Heart right ventricle (tissue), 16 donors: ENCODE data around the gene CAND2. TPM values are rescaled to one million over a fixed set of nuclear protein-coding genes. Genes with fewer than 3 reads are reported as not detected.
"Not testable (repeated sequence)": the region's sequence is repeated elsewhere in the genome, so short reads cannot be mapped to it uniquely, and the experiment has no call there.

ENCODE experiments used
- ATAC-seq, 8 donors: fragments of 200-7000 bp; cut with Tn5 transposase; one replicate each; pipeline ENCODE4 v1.9.1; 2020; ENCODE audit warnings: mild to moderate bottlenecking in 8 of 8, moderate library complexity in 8 of 8, moderate number of reproducible peaks in 1 of 8
- DNase-seq, 2 donors: peaks; one replicate each; pipeline ENCODE4 v3.0.0-alpha.2; 2020
- H3K27ac ChIP-seq, 10 donors: fragments of 200-600 bp; sonication (generic) in 2 of 10; one replicate each; pipeline versions ENCODE4 v1.5.0 to v1.8.0; 2020 to 2022; ENCODE audit warnings: mild to moderate bottlenecking in 3 of 10
- H3K27me3 ChIP-seq, 7 donors: fragments of 200-600 bp; one replicate each; pipeline ENCODE4 v1.8.0; 2021 to 2022; ENCODE audit warnings: mild to moderate bottlenecking in 2 of 7
- H3K36me3 ChIP-seq, 9 donors: fragments of 200-600 bp; sonication (generic) in 1 of 9; one replicate each; pipeline versions ENCODE4 v1.5.0 to v1.8.0; 2020 to 2022; ENCODE audit warnings: mild to moderate bottlenecking in 2 of 9
- H3K4me1 ChIP-seq, 9 donors: fragments of 200-600 bp; sonication (generic) in 1 of 9; one replicate each; pipeline versions ENCODE4 v1.5.0 to v1.8.0; 2020 to 2022; ENCODE audit warnings: mild to moderate bottlenecking in 4 of 9
- H3K4me3 ChIP-seq, 10 donors: fragments of 200-600 bp; sonication (generic) in 2 of 10; one replicate each; pipeline versions ENCODE4 v1.5.0 to v1.8.0; 2020 to 2022; ENCODE audit warnings: mild to moderate bottlenecking in 7 of 10, moderate library complexity in 2 of 10
- H3K9me3 ChIP-seq, 11 donors: fragments of 200-600 bp in 10 of 11; sonication (generic) in 2 of 11; one replicate each; pipeline versions ENCODE4 v1.5.0 to v1.8.0; 2013 to 2022; ENCODE audit warnings: mild to moderate bottlenecking in 2 of 11, control low read depth in 1 of 11, moderate library complexity in 1 of 11
- CTCF ChIP-seq, 9 donors: fragments of 200-600 bp; sonication (generic) in 2 of 9; IDR thresholded peaks; one replicate each; pipeline versions ENCODE4 v1.5.0 to v1.8.0; 2021 to 2022; ENCODE audit warnings: antibody characterized with exemption in 9 of 9, mild to moderate bottlenecking in 5 of 9, moderate library complexity in 1 of 9
- WGBS, 2 donors: extraction: QIAGEN DNeasy Blood & Tissue Kit; methylation state at CpG; one replicate each; pipeline ENCODE4 v1.1.7; 2013; ENCODE audit warnings: inconsistent platforms in 1 of 2; 5-methylcytosine and 5-hydroxymethylcytosine counted together
- intact Hi-C, 10 donors: fragments of 100-400 bp; cut with DNase I; formaldehyde crosslinking; loops; one replicate each; pipeline versions ENCODE4 v1.11.1 to v1.14.2; 2022
- polyA plus RNA-seq, 2 donors: library from polyadenylated mRNA; stranded (reverse); fragments of 200-250 nt; gene quantifications; one replicate each; pipeline ENCODE4 v1.2.3, GENCODE V29; 2013
- total RNA-seq, 10 donors: library from RNA; stranded (reverse); fragmentation: NEBNext Ultra II Directional in 3 of 10; extraction: Animal tissue kit (Norgen Biotek cat#: 25700) in 3 of 10; gene quantifications; one replicate each; pipeline versions ENCODE4 v1.2.1 to v1.2.4, GENCODE V29; 2021 to 2023
- donor health status: Arrhythmogenic right ventricular cardiomyopathy.
- donor health status: ischemic (EF 13 %, LVEDD 7.1; RV severe dilation, severe dysfunction).
- donor health status: healthy with polysubstance abuse.
- donor health status: DM: no; HTN: yes; CAD: no.
- donor health status: DM: no; HTN: no; CAD: no.
- donor health status: ischemic (EF 25% LVEDD 6.9; RV normal size, moderate dysfunction).
- donor health status: ischemic (EF 25% LVEDD 5.7; RV mildly dilated, moderate dysfunction).
- donor health status: healthy.
- donor health status: DM: yes; HTN: yes; CAD: no.
- donor health status: Ischemic cardiomyopathy.
- donor health status: ischemic (EF 35%, LVEDD 5.7; RV mildly dilated, moderate dysfunction).
- donor health status: nonischemic (EF 11% LVEDD 7.7; RV severe dilation, severe dysfunction).
- donor health status: DM: yes; HTN: yes; CAD: no.
- donor health status: PGD.
- donor health status: ischemic (EF 29% LVEDD 5.4; RV normal size, mild dysfunction).
- donor health status: nonischemic (EF 23%, LVEDD 6.1; RV moderate dilation, normal function).

Gene CAND2
- total and polyA plus RNA-seq, 12 donors: 9.2 to 99.0 (median 63.1) TPM

- intact Hi-C loops: loop anchor here in 1 of 10 donors (5.0 kb wide), 1 partner anchor 42 kb away; the partner anchor contains the start of gene CAND2
- Histone ChIP-seq H3K4me1 (peaks cover 2 to 45% (median 38%) of the 10 kb centered on the region in 9 donors), H3K4me3 (peak overlapping the region in 7 of 10 donors; percentile 80 to 98 (median 89)), H3K36me3 (peaks cover 0 to 58% (median 47%) of the 10 kb centered on the region in 9 donors), H3K9me3 (no peaks in the 10 kb centered on the region), H3K27me3 (no peaks in the 10 kb centered on the region), H3K27ac (no peak overlapping the region)
- no peak for TF ChIP-seq CTCF (IDR thresholded peaks at IDR 0.05)
- DNase-seq (no peak), ATAC-seq (no peak)
- WGBS, 2 donors: 76 to 81% methylated on average over 11 of the region's 11 CpGs
These were observed 42.9 kb downstream of the CAND2 start for GRCh38 chr3:12839156-12839946.

- H3K4me1 ChIP-seq: peaks cover 2 to 45% (median 38%) of the 10 kb centered on the region in 9 donors
- H3K36me3 ChIP-seq: peaks cover 0 to 50% (median 39%) of the 10 kb centered on the region in 9 donors
- H3K27me3 ChIP-seq, ATAC-seq, DNase-seq, H3K9me3 ChIP-seq: not testable (repeated sequence)
- intact Hi-C loops: loop anchor here in 2 of 10 donors (2.0 to 10.0 kb wide), 2 partner anchors 45 to 53 kb away; partner anchors contain the start of gene CAND2 (in 1 of the 2)
- peak overlapping the region in 6 of 10 donors; percentile 22 to 99 (median 94) for H3K27ac ChIP-seq
- 57 to 65% methylated on average over 10 of the region's 10 CpGs for WGBS, 2 donors
- peak overlapping the region; percentile 63 to 98 (median 86) for H3K4me3 ChIP-seq
These were observed 43.7 kb downstream of the CAND2 start for GRCh38 chr3:12840148-12840547.

- no peak for TF ChIP-seq CTCF (IDR thresholded peaks at IDR 0.05)
- Histone ChIP-seq H3K4me1 (peaks cover 2 to 45% (median 38%) of the 10 kb centered on the region in 9 donors), H3K27ac (peak overlapping the region; percentile 77 to 99 (median 94)), H3K36me3 (peaks cover 0 to 45% (median 34%) of the 10 kb centered on the region in 9 donors), H3K9me3 (no peaks in the 10 kb centered on the region), H3K4me3 (peak overlapping the region; percentile 63 to 98 (median 86)), H3K27me3 (no peaks in the 10 kb centered on the region)
- DNase-seq: no peak
- intact Hi-C loops: loop anchor here in 2 of 10 donors (1.0 to 10.0 kb wide), 3 partner anchors 30 to 54 kb away; partner anchors contain the start of gene CAND2 (in 1 of the 2)
- 5% methylated on average over 18 of the region's 18 CpGs for WGBS, 2 donors
- ATAC-seq: peak; percentile 49 to 78 (median 64)
These were observed 44.2 kb downstream of the CAND2 start for GRCh38 chr3:12840591-12841148.

- Histone ChIP-seq H3K27me3 (no peaks in the 10 kb centered on the region), H3K4me1 (peaks cover 2 to 45% (median 38%) of the 10 kb centered on the region in 9 donors), H3K27ac (peak within 1 kb of the TSS; percentile 77 to 99 (median 94)), H3K9me3 (no peaks in the 10 kb centered on the region), H3K4me3 (peak within 1 kb of the TSS; percentile 63 to 98 (median 86)), H3K36me3 (peaks cover 0 to 38% (median 27%) of the 10 kb centered on the region in 9 donors)
- ATAC-seq: peak; percentile 91 to 98 (median 96)
- TF ChIP-seq CTCF (IDR thresholded peaks at IDR 0.05): peak; percentile 79 to 93 (median 82)
- 0 to 1% methylated on average over 43 of the region's 43 CpGs for WGBS, 2 donors
- intact Hi-C loops: loop anchor here in 2 of 10 donors (1.0 to 10.0 kb wide), 3 partner anchors 31 to 55 kb away; partner anchors contain the start of gene CAND2 (in 1 of the 2)
- DNase-seq: peak; percentile 84 to 92
These were observed 44.9 kb downstream of the CAND2 start, which contains the start of gene RPL32 for GRCh38 chr3:12841149-12841969. Gene RPL32 (minus strand): TSS chr3:12841565. CDS start chr3:12840237, 1,328 bp downstream.
